Measurements from ENCODE around the gene SAMMSON. TPM values are rescaled to one million over a fixed set of nuclear protein-coding genes. Genes with fewer than 3 reads are reported as not detected.

Gene SAMMSON
- total RNA-seq, 1 experiment from 2014 or later: not detected

DNA sequence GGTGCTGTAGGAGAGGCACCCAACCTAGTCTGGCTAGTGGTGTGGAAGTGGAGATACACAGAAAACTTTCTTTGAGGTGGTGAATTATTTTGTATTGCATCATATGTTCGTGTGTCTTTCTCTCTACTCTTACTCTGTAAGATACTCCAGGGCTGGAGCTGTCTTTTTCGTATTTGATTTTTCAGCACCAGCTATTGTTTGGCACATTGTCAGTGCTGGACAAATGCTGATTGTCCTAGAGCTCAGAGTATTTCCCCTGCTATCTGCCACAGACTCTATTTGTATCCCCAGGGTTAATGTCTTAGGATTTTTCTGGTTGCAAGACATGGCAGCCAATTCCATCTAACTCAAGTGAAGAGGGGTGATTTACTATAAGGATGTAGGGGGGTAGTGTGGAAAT is 110.5 kb downstream of the SAMMSON start:
- H3K36me3 ChIP-seq (ENCODE audit: low read depth): no peaks in the 10 kb centered on the region
- POLR2A ChIA-PET (ENCODE audit: unreplicated experiment): no interaction called here
- H4K20me1 ChIP-seq (ENCODE audit: insufficient read depth): no peaks in the 10 kb centered on the region
- DNase-seq: no peak
- no peak overlapping the region for H2AFZ ChIP-seq
- no peaks in the 10 kb centered on the region for H3K9me3 ChIP-seq (ENCODE audit: insufficient read depth, low read depth)
- no peak overlapping the region for H3K27ac ChIP-seq
- CTCF ChIA-PET: interaction anchor here (0.6 kb wide), 1 partner anchor 669 kb away, joined by 6 read pairs; no protein-coding TSS in a partner anchor
- no peaks in the 10 kb centered on the region for H3K27me3 ChIP-seq (ENCODE audit: insufficient read depth, low read depth)
- H3K9me2 ChIP-seq (ENCODE audit: insufficient read depth): no peaks in the 10 kb centered on the region
- no peaks in the 10 kb centered on the region for H3K79me2 ChIP-seq (ENCODE audit: low read depth)
- TF ChIP-seq, protein P1, sequence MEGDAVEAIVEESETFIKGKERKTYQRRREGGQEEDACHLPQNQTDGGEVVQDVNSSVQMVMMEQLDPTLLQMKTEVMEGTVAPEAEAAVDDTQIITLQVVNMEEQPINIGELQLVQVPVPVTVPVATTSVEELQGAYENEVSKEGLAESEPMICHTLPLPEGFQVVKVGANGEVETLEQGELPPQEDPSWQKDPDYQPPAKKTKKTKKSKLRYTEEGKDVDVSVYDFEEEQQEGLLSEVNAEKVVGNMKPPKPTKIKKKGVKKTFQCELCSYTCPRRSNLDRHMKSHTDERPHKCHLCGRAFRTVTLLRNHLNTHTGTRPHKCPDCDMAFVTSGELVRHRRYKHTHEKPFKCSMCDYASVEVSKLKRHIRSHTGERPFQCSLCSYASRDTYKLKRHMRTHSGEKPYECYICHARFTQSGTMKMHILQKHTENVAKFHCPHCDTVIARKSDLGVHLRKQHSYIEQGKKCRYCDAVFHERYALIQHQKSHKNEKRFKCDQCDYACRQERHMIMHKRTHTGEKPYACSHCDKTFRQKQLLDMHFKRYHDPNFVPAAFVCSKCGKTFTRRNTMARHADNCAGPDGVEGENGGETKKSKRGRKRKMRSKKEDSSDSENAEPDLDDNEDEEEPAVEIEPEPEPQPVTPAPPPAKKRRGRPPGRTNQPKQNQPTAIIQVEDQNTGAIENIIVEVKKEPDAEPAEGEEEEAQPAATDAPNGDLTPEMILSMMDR (conservative IDR thresholded peaks at IDR 0.05): no peak
- TF ChIP-seq EZH2 (IDR thresholded peaks at IDR 0.05; ENCODE audit: low read depth): no peak
- intact Hi-C loops (cut with micrococcal nuclease; ENCODE audit: unreplicated experiment): no loop called here
- H3F3A ChIP-seq (ENCODE audit: insufficient read depth, low read depth): no peaks in the 10 kb centered on the region
- no TSS peak for BruUV-seq (replicated peaks)
- no peak overlapping the region for H3K4me3 ChIP-seq
- H3K4me2 ChIP-seq: no peak overlapping the region
- no peaks in the 10 kb centered on the region for H3K4me1 ChIP-seq (replicated peaks; ENCODE audit: insufficient read depth)

DNA sequence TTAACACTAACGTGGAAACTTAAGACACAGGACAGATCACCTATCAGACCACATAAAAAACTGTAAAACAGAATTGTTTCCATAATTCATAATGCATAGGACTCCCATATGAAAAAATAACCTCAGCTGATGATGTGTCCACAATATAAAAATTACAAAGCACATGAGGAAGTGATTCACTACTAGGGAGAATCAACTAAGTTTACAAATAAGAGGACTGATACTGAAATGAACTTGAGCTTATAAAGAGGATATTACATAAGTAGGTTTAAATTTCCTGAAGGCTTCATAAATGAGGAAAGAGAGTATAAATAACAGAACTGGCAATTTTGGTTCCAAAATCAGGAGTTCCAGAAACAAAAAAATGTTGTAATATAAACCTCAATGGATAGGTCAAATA is 111.9 kb downstream of the SAMMSON start:
- Histone ChIP-seq H2AFZ (no peak overlapping the region), H3K79me2 (ENCODE audit: low read depth) (no peaks in the 10 kb centered on the region), H3K27me3 (ENCODE audit: insufficient read depth, low read depth) (no peaks in the 10 kb centered on the region), H3K9me3 (ENCODE audit: insufficient read depth, low read depth) (no peaks in the 10 kb centered on the region), H4K20me1 (ENCODE audit: insufficient read depth) (no peaks in the 10 kb centered on the region), H3K4me3 (no peak overlapping the region), H3K9me2 (ENCODE audit: insufficient read depth) (no peaks in the 10 kb centered on the region), H3K36me3 (ENCODE audit: low read depth) (no peaks in the 10 kb centered on the region), H3K4me1 (replicated peaks; ENCODE audit: insufficient read depth) (no peaks in the 10 kb centered on the region), H3F3A (ENCODE audit: insufficient read depth, low read depth) (no peaks in the 10 kb centered on the region), H3K4me2 (no peak overlapping the region), H3K27ac (no peak overlapping the region)
- TF ChIP-seq, protein P1 (conservative IDR thresholded peaks at IDR 0.05): no peak
- no peak for TF ChIP-seq EZH2 (IDR thresholded peaks at IDR 0.05; ENCODE audit: low read depth)
- ChIA-PET CTCF (no interaction called here), POLR2A (ENCODE audit: unreplicated experiment) (no interaction called here)
- intact Hi-C loops (cut with micrococcal nuclease; ENCODE audit: unreplicated experiment): no loop called here
- no TSS peak for BruUV-seq (replicated peaks)
- no peak for DNase-seq

DNA sequence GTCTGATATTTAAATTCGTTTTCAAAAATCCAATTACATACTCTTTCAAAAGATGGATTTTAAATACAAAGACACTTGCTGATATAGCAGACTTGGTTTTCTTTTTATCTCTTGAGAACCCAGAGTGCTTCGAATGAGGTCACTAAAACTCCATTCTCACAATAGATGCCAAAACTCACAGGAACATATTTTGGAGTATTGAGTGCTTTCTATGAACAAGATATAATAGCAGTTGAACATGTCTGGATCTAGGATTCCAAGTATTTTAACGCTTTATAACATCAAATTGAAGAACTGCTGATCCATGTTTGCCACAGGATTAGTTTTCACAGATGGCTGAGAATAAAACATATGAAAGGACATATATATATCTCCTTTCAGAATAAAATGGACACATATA is 113.2 kb downstream of the SAMMSON start:
- Histone ChIP-seq H3F3A (ENCODE audit: insufficient read depth, low read depth) (no peaks in the 10 kb centered on the region), H3K27ac (no peak overlapping the region), H3K27me3 (ENCODE audit: insufficient read depth, low read depth) (no peaks in the 10 kb centered on the region; the same call in 1 of the 2 replicates), H4K20me1 (ENCODE audit: insufficient read depth) (no peaks in the 10 kb centered on the region), H3K36me3 (ENCODE audit: low read depth) (no peaks in the 10 kb centered on the region), H3K9me2 (ENCODE audit: insufficient read depth) (no peaks in the 10 kb centered on the region), H3K4me3 (no peak overlapping the region), H3K79me2 (ENCODE audit: low read depth) (no peaks in the 10 kb centered on the region), H3K4me2 (no peak overlapping the region), H3K4me1 (replicated peaks; ENCODE audit: insufficient read depth) (no peaks in the 10 kb centered on the region), H2AFZ (no peak overlapping the region), H3K9me3 (ENCODE audit: insufficient read depth, low read depth) (no peaks in the 10 kb centered on the region)
- ChIA-PET CTCF (no interaction called here), POLR2A (ENCODE audit: unreplicated experiment) (no interaction called here)
- intact Hi-C loops (cut with micrococcal nuclease; ENCODE audit: unreplicated experiment): no loop called here
- TF ChIP-seq, protein P1 (conservative IDR thresholded peaks at IDR 0.05): no peak
- TF ChIP-seq EZH2 (IDR thresholded peaks at IDR 0.05; ENCODE audit: low read depth): no peak
- DNase-seq: no peak
- no TSS peak for BruUV-seq (replicated peaks)

All from PC-9 (cell line).